ENCODE measurements around the gene OR10S1.
"Not testable (repeated sequence)": the region's sequence is repeated elsewhere in the genome, so short reads cannot be mapped to it uniquely, and the experiment has no call there.

The OR10S1 gene, protein sequence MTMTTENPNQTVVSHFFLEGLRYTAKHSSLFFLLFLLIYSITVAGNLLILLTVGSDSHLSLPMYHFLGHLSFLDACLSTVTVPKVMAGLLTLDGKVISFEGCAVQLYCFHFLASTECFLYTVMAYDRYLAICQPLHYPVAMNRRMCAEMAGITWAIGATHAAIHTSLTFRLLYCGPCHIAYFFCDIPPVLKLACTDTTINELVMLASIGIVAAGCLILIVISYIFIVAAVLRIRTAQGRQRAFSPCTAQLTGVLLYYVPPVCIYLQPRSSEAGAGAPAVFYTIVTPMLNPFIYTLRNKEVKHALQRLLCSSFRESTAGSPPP

DNA sequence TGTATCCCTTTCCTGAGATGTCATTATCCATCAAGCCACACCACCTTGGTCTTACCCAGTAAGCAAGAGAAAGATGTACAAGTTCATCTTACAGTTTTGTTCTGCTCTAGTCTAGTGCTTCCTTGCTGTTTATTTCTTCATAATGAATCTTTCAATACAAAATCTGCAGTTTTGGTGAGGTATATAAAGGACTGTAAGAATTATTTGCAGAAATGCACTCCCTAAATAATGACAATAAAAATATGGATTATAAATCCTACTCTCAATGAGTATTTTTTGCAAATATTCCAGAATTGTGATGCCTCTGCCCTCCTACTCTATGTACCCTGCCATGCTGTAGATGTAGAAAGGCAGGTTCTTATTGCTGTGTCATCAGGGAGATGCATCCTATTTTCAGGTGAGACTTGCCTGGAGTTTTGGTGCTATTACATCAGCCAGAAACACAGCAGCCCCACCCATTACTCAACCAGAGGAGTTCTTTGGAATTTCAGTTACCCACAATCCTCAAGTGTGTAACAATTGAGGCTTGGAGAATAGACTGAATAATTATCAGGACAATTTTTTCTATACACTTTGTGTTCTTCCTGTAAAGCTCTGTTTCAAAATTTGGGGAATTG lies at the start of gene OR10S1:
Gene OR10S1, minus strand, starts transcription at position 51 of the 617 bp plus-strand sequence. CDS start 117 bp downstream, outside the sequence.
- Mint-ChIP-seq H3K27ac (no peak within 1 kb of the TSS), H3K27me3 (ENCODE audit: low read depth) (peaks cover 20% of the 10 kb centered on the region), H3K36me3 (ENCODE audit: low read depth) (no peaks in the 10 kb centered on the region), H3K4me1 (no peaks in the 10 kb centered on the region), H3K9me3 (peaks cover 12% of the 10 kb centered on the region), H3K4me3 (no peak within 1 kb of the TSS)
- TF ChIP-seq, protein P1, sequence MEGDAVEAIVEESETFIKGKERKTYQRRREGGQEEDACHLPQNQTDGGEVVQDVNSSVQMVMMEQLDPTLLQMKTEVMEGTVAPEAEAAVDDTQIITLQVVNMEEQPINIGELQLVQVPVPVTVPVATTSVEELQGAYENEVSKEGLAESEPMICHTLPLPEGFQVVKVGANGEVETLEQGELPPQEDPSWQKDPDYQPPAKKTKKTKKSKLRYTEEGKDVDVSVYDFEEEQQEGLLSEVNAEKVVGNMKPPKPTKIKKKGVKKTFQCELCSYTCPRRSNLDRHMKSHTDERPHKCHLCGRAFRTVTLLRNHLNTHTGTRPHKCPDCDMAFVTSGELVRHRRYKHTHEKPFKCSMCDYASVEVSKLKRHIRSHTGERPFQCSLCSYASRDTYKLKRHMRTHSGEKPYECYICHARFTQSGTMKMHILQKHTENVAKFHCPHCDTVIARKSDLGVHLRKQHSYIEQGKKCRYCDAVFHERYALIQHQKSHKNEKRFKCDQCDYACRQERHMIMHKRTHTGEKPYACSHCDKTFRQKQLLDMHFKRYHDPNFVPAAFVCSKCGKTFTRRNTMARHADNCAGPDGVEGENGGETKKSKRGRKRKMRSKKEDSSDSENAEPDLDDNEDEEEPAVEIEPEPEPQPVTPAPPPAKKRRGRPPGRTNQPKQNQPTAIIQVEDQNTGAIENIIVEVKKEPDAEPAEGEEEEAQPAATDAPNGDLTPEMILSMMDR (IDR thresholded peaks at IDR 0.05; ENCODE audit: unreplicated experiment in 3 of 3): no peak

DNA sequence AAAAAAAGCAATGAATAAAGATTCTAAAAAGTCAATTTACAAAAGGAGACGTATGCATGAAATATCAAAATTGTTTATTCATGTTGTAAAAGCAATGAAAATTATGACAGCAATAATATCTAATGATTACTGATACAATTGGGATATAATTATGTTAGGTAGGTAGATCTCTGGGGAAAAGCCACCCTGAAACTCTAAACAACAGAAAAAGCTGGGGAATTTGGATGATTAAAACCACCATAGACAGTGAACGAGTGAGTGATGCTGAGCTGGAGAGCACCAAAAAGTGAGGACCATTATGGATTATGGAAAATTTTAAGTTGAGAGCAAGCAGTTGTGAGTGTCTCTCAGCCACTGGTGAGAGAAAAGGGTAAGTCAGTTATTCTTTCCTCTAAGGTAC lies 48.9 kb upstream of the OR10S1 start, which contains the start of gene OR10G8:
Gene OR10G8, plus strand, starts transcription at position 301 of the 400 bp plus-strand sequence. CDS start 2,825 bp downstream, outside the sequence.
- TF ChIP-seq, protein P1 (IDR thresholded peaks at IDR 0.05; ENCODE audit: unreplicated experiment in 3 of 3): no peak
- no peaks in the 10 kb centered on the region for H3K4me1 Mint-ChIP-seq
- H3K4me3 Mint-ChIP-seq: no peak within 1 kb of the TSS
- H3K9me3 Mint-ChIP-seq: no peaks in the 10 kb centered on the region
- H3K27ac Mint-ChIP-seq: no peak within 1 kb of the TSS
- H3K27me3 Mint-ChIP-seq (ENCODE audit: low read depth): no peaks in the 10 kb centered on the region
- no peaks in the 10 kb centered on the region for H3K36me3 Mint-ChIP-seq (ENCODE audit: low read depth)

DNA sequence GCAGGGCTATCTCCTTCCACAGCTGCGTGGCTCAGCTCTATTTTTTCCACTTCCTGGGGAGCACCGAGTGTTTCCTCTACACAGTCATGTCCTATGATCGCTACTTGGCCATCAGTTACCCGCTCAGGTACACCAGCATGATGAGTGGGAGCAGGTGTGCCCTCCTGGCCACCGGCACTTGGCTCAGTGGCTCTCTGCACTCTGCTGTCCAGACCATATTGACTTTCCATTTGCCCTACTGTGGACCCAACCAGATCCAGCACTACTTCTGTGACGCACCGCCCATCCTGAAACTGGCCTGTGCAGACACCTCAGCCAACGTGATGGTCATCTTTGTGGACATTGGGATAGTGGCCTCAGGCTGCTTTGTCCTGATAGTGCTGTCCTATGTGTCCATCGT lies 38.3 kb upstream of the OR10S1 start:
- not testable (repeated sequence) for H3K36me3 Mint-ChIP-seq (ENCODE audit: low read depth); H3K4me1 Mint-ChIP-seq; H3K27ac Mint-ChIP-seq; H3K4me3 Mint-ChIP-seq; H3K9me3 Mint-ChIP-seq; H3K27me3 Mint-ChIP-seq (ENCODE audit: low read depth)

DNA sequence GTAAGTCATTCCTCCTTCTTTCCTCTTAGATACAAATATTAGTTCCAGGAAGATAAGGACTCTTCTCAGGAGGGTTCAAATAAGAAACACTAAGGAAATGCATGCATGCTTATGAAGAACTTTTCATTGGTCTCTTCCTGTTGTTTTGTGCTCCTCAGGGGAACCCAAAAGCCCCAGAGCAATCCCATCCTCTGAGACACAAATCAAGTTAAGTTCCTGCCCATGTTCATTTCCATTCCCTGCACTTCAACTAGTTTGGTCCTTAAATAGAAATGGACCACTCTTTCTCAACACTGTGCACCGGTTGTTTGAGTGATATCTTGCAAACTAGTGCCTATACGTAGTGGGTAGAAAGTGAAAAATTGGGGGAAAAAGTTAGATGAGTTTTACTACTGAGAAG lies 35.1 kb upstream of the OR10S1 start, which contains the start of gene OR10G4:
Gene OR10G4, plus strand, starts transcription at position 301 of the 400 bp plus-strand sequence. CDS start 2,578 bp downstream, outside the sequence.
- TF ChIP-seq, protein P1 (IDR thresholded peaks at IDR 0.05; ENCODE audit: unreplicated experiment in 3 of 3): no peak
- no peaks in the 10 kb centered on the region for H3K4me1 Mint-ChIP-seq
- no peaks in the 10 kb centered on the region for H3K36me3 Mint-ChIP-seq (ENCODE audit: low read depth)
- no peaks in the 10 kb centered on the region for H3K9me3 Mint-ChIP-seq
- H3K4me3 Mint-ChIP-seq: no peak within 1 kb of the TSS
- H3K27ac Mint-ChIP-seq: no peak within 1 kb of the TSS
- peaks cover 4% of the 10 kb centered on the region for H3K27me3 Mint-ChIP-seq (ENCODE audit: low read depth)

DNA sequence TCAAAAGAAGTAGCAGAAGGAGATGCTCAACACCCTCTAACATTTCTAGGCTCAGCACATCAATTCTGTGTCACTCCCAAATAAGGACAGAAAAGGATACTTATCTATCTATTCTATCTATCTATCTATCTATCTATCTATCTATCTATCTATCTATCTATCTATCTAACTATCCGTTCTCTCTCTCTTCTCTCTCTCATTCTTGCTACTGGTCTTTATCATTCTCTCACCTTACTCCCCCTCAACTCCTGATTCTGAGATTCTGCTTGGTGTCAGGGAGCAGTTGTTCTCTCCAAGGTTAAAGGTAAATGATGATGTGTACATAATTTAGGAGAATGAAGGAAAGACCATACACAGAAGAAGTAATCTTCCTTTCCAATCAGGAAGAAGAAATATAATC lies 17.5 kb upstream of the OR10S1 start, which contains the start of gene OR10G6:
Gene OR10G6, minus strand, starts transcription at position 43 of the 400 bp plus-strand sequence. Its CDS starts 0 bp downstream, at position 43.
- no peak within 1 kb of the TSS for H3K27ac Mint-ChIP-seq
- no peak within 1 kb of the TSS for H3K4me3 Mint-ChIP-seq
- TF ChIP-seq, protein P1 (IDR thresholded peaks at IDR 0.05; ENCODE audit: unreplicated experiment in 3 of 3): no peak
- H3K36me3 Mint-ChIP-seq (ENCODE audit: low read depth): no peaks in the 10 kb centered on the region
- H3K9me3 Mint-ChIP-seq: no peaks in the 10 kb centered on the region
- H3K4me1 Mint-ChIP-seq: no peaks in the 10 kb centered on the region
- no peaks in the 10 kb centered on the region for H3K27me3 Mint-ChIP-seq (ENCODE audit: low read depth)

DNA sequence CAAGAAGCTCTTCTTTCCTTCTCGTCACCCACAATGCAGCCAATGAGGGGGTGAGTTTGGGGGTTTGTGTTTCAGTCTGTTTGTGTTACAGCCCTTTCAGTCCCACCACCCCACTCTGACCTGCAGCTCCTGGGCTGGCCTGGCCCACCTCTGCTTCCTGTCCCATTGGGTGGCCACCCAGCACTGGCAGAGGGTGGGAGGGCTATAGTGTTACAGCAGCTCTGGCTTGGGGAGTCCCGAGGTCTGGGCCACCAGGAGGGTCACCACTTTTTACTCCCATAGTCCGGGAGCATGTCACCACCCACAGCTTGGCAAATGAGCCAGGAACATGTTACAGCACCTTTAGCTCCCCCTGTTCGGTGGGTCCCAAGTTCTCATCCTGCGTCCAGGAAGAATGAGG lies 1.7 kb upstream of the OR10S1 start:
- Mint-ChIP-seq H3K4me3 (no peak overlapping the region), H3K4me1 (no peaks in the 10 kb centered on the region), H3K36me3 (ENCODE audit: low read depth) (no peaks in the 10 kb centered on the region), H3K27ac (no peak overlapping the region), H3K9me3 (peaks cover 16% of the 10 kb centered on the region), H3K27me3 (ENCODE audit: low read depth) (peaks cover 25% of the 10 kb centered on the region)
- TF ChIP-seq, protein P1 (IDR thresholded peaks at IDR 0.05; ENCODE audit: unreplicated experiment in 3 of 3): no peak

Measured in nephron (organoid).